ENCODE measurements around the gene CARM1.
A peak's percentile ranks its signal among the peaks of the same experiment; 100 is the strongest.

CARM1 gene

GRCh38 chr19:10911579-10912363 is 40.4 kb downstream of the CARM1 start:
- DNase-seq, result no peak

- DNase-seq, result no peak
These were observed 41.3 kb downstream of the CARM1 start for GRCh38 chr19:10912619-10913018.

GRCh38 chr19:10913716-10914340 is 42.5 kb downstream of the CARM1 start:
- DNase-seq, result no peak

- DNase-seq, result no peak
These were observed 44.1 kb downstream of the CARM1 start for GRCh38 chr19:10915130-10916091.

- DNase-seq, result no peak
These were observed 45.2 kb downstream of the CARM1 start for GRCh38 chr19:10916602-10917001.

GRCh38 chr19:10918359-10918758 is 47.0 kb downstream of the CARM1 start:
- no peak for DNase-seq

- no peak for DNase-seq
These were observed 48.3 kb downstream of the CARM1 start for GRCh38 chr19:10919352-10920287.

GRCh38 chr19:10920288-10920655 is 48.9 kb downstream of the CARM1 start:
- no peak for DNase-seq

GRCh38 chr19:10920781-10921180 is 49.4 kb downstream of the CARM1 start:
- DNase-seq, result no peak

- no peak for DNase-seq
These were observed 50.0 kb downstream of the CARM1 start for GRCh38 chr19:10921199-10921909.

GRCh38 chr19:10921910-10922637 is 50.7 kb downstream of the CARM1 start:
- DNase-seq, result no peak

GRCh38 chr19:10922638-10923014 is 51.3 kb downstream of the CARM1 start:
- DNase-seq, result no peak

- DNase-seq, result no peak
These were observed 52.1 kb downstream of the CARM1 start for GRCh38 chr19:10923260-10924112.

GRCh38 chr19:10924597-10924996 is 53.2 kb downstream of the CARM1 start:
- no peak for DNase-seq

GRCh38 chr19:10927730-10928562 is 56.6 kb downstream of the CARM1 start:
- DNase-seq, result peak; percentile 6 to 30

GRCh38 chr19:10928563-10929401 is 57.4 kb downstream of the CARM1 start, which contains the start of the genes TIMM29 and YIPF2:
TIMM29 (plus strand) TSS chr19:10928811; CDS start chr19:10928823, 12 bp downstream.
YIPF2 (minus strand) TSS chr19:10928639; CDS start chr19:10928410, 229 bp downstream.
- peak; percentile 99 for DNase-seq

- peak in 1 of 2 donors; percentile 2 for DNase-seq
These were observed 58.0 kb downstream of the CARM1 start for GRCh38 chr19:10929402-10929794.
